AG10803 (cell line): ENCODE results near the gene SPDYE4.
A peak's percentile ranks its signal among the peaks of the same experiment; 100 is the strongest.

Experiments used
- DNase-seq: peaks from one replicate; pipeline ENCODE4 v3.0.0; 2010; ENCODE audit warnings: low read depth
- H3K4me3 ChIP-seq: 2 replicates; pipeline ENCODE4 v1.5.1; 2011; ENCODE audit warnings: mild to moderate bottlenecking, low read length, control low read depth
- CTCF ChIP-seq: conservative IDR thresholded peaks from 2 replicates; pipeline ENCODE4 v1.5.1; 2011; ENCODE audit warnings: mild to moderate bottlenecking, low read length, control low read depth, inconsistent platforms

The SPDYE4 gene

DNA sequence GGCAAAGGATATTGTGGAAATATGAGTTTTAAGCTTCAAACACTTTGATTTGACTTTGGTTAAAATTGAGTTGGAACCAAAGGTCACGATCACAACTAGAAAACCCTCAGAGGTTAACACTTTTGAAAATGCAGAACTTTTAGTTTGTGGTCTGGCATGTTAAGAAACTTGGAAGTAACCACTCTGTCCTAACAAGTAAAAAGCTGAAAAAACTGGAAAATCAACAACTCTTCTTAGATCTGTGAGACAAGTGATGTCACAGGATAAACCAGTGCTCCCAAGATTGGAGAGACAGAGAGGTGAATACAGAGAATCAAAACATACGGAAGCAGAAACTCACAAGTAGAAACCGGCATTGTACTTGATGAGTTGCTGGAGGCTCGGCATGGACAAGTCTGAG, 23.4 kb upstream of the SPDYE4 start:
- TF ChIP-seq CTCF, result no peak
- no peak overlapping the region for H3K4me3 ChIP-seq
- DNase-seq, result no peak

- no peak overlapping the region for H3K4me3 ChIP-seq
- no peak for DNase-seq
- TF ChIP-seq CTCF, result no peak
These were observed 18.5 kb upstream of the SPDYE4 start for GRCh38 chr17:8776881-8777280.

DNA sequence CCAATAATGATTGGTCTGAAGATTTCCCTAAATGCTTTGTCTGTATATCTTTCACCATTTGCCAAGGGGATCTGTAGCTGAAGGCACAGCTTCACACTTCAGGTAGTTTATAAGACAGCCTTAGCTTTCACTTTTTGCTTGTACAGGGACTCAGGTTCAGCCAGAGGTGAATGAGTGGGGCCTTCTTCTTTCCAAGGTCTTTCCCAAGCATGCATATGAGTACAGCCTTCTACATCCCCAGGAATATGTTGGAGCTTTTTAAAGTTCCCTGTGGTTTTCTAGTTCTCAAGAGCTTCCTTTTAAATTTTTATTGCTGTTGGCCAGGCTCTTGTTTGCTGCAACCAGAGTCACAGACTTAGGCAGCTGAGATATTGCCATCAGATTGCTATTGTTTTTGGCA, 17.9 kb upstream of the SPDYE4 start:
- no peak overlapping the region for H3K4me3 ChIP-seq
- no peak for TF ChIP-seq CTCF
- no peak for DNase-seq

DNA sequence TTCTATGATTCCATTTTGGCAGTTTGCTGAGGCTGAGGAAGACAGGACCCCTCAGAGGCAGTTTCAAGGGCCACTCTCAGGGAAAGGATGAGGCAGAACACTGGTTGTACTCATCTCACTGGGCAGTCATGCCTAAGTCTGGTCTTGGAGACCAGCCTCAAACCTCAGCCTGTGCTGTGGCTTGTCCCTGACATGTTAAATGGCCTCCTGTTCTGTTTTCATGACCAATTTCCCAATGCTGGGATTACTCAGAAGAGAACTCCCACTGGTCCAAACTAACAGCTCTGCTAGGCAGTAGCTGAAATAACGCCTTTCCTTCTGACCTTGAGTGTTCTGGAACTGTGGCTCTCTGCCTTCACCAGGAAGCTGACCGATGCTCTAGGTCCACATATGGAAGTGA, 8.4 kb upstream of the SPDYE4 start:
- no peak overlapping the region for H3K4me3 ChIP-seq
- DNase-seq, result peak; percentile 20
- TF ChIP-seq CTCF, result no peak

GRCh38 chr17:8762012-8762411, 3.7 kb upstream of the SPDYE4 start:
- H3K4me3 ChIP-seq, result no peak overlapping the region
- no peak for TF ChIP-seq CTCF
- DNase-seq, result no peak

- TF ChIP-seq CTCF, result no peak
- DNase-seq, result no peak
- no peak overlapping the region for H3K4me3 ChIP-seq
These were observed 1.2 kb downstream of the SPDYE4 start for GRCh38 chr17:8757189-8757588.

DNA sequence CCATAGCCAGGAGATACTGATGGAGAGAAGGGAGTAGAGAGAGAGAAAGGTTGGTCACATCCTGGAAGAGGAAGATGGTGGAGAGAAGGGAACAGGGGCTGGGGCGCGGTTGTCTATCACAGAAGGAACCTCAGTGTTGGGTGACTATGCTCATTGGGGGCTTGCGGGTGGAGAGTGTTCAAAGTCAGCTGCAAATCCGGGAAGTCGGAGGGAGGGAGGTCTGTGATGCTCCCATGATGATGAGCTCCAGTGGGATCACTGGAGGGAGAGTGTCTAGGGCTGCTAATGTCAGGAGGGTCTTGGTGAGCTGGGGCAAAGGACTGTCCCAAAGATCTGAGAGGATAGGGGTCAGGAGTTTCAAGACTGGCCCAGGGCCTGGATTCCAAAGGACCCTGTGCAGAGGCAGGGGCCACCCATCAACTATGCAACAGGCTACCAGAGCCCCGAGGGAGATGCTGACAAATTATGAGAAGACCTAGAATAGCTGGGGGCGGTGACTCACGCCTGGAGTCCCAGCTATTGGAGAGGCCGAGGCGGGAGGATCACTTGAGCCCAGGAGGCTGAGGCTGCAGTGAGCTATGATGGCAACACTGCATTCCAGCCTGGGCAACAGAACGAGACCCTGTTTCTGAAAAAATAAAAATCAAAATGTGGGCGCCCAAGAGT, 2.6 kb downstream of the SPDYE4 start:
- no peak overlapping the region for H3K4me3 ChIP-seq
- no peak for DNase-seq
- no peak for TF ChIP-seq CTCF
